Measurements from ENCODE around the gene HAUS7. TPM values are rescaled to one million over a fixed set of nuclear protein-coding genes. Genes with fewer than 3 reads are reported as not detected.

Gene HAUS7
- total RNA-seq, 1 donor from 2014 or later: 23.0 TPM

- no peak overlapping the region for H3K4me3 ChIP-seq
- TF ChIP-seq CTCF (IDR thresholded peaks at IDR 0.05): no peak
- H3K27me3 ChIP-seq: no peaks in the 10 kb centered on the region
- H3K27ac ChIP-seq: no peak overlapping the region
- DNase-seq (no peak), ATAC-seq (no peak)
- intact Hi-C loops (cut with DNase I): no loop called here
- no peaks in the 10 kb centered on the region for H3K9me3 ChIP-seq
- H3K4me1 ChIP-seq: no peaks in the 10 kb centered on the region
- no peaks in the 10 kb centered on the region for H3K36me3 ChIP-seq
Measured at GRCh38 chrX:153475751-153476281, 5.4 kb upstream of the HAUS7 start.

GRCh38 chrX:153475271-153475670 lies 4.9 kb upstream of the HAUS7 start:
- no peak for ATAC-seq
- H3K27ac ChIP-seq: no peak overlapping the region
- TF ChIP-seq CTCF (IDR thresholded peaks at IDR 0.05): no peak

GRCh38 chrX:153474718-153475117 lies 4.3 kb upstream of the HAUS7 start:
- no peak for TF ChIP-seq CTCF (IDR thresholded peaks at IDR 0.05)
- Histone ChIP-seq H3K4me3 (peak overlapping the region; percentile 19), H3K27me3 (no peaks in the 10 kb centered on the region), H3K27ac (no peak overlapping the region), H3K9me3 (no peaks in the 10 kb centered on the region), H3K4me1 (no peaks in the 10 kb centered on the region), H3K36me3 (no peaks in the 10 kb centered on the region)
- peak; percentile 80 for DNase-seq
- ATAC-seq: peak; percentile 1
- intact Hi-C loops (cut with DNase I): no loop called here

More at GRCh38 chrX:153475271-153475670, 4.9 kb upstream of the HAUS7 start:
- no peaks in the 10 kb centered on the region for H3K4me1 ChIP-seq
- no peaks in the 10 kb centered on the region for H3K27me3 ChIP-seq
- H3K36me3 ChIP-seq: no peaks in the 10 kb centered on the region
- DNase-seq: no peak
- H3K4me3 ChIP-seq: peak overlapping the region; percentile 19
- H3K9me3 ChIP-seq: no peaks in the 10 kb centered on the region
- intact Hi-C loops (cut with DNase I): no loop called here

GRCh38 chrX:153474266-153474665 lies 3.9 kb upstream of the HAUS7 start:
- no peaks in the 10 kb centered on the region for H3K9me3 ChIP-seq
- H3K27ac ChIP-seq: no peak overlapping the region
- no peaks in the 10 kb centered on the region for H3K4me1 ChIP-seq
- H3K27me3 ChIP-seq: no peaks in the 10 kb centered on the region
- no peak for DNase-seq
- no peak for TF ChIP-seq CTCF (IDR thresholded peaks at IDR 0.05)
- no peak for ATAC-seq
- intact Hi-C loops (cut with DNase I): no loop called here
- H3K4me3 ChIP-seq: no peak overlapping the region
- H3K36me3 ChIP-seq: no peaks in the 10 kb centered on the region

- no peak for TF ChIP-seq CTCF (IDR thresholded peaks at IDR 0.05)
- Histone ChIP-seq H3K27ac (no peak overlapping the region), H3K36me3 (no peaks in the 10 kb centered on the region), H3K9me3 (no peaks in the 10 kb centered on the region), H3K4me1 (no peaks in the 10 kb centered on the region), H3K4me3 (no peak overlapping the region), H3K27me3 (no peaks in the 10 kb centered on the region)
- no peak for ATAC-seq
- intact Hi-C loops (cut with DNase I): no loop called here
- DNase-seq: no peak
Measured at GRCh38 chrX:153473126-153473525, 2.8 kb upstream of the HAUS7 start.
